ENCODE data around the gene OR1E2. TPM values are rescaled to one million over a fixed set of nuclear protein-coding genes. Genes with fewer than 3 reads are reported as not detected.
A peak's percentile ranks its signal among the peaks of the same experiment; 100 is the strongest.

The OR1E2 gene
- total RNA-seq, 4 donors from 2014 or later, result 1.0 TPM; not detected in 3

GRCh38 chr17:3389791-3390190 lies 43.9 kb downstream of the OR1E2 start:
- Histone ChIP-seq H3K9me3 (peaks cover 0 to 11% (median 0%) of the 10 kb centered on the region in 4 donors), H3K27ac (no peak overlapping the region), H3K27me3 (peaks cover 0 to 21% of the 10 kb centered on the region in 2 donors), H3K4me1 (no peaks in the 10 kb centered on the region), H3K4me3 (no peak overlapping the region), H3K36me3 (peaks cover 0 to 3% (median 0%) of the 10 kb centered on the region in 3 donors)
- 69 to 72% methylated on average over 4 of the region's 4 CpGs for WGBS, 2 donors
- DNase-seq (ENCODE audit: low spot score in 2 of 2), result no peak
- no peak for TF ChIP-seq POLR2A (IDR thresholded peaks at IDR 0.05)
- no peak for TF ChIP-seq EP300 (IDR thresholded peaks at IDR 0.05)
- no peak for TF ChIP-seq CTCF (IDR thresholded peaks at IDR 0.05)

DNA sequence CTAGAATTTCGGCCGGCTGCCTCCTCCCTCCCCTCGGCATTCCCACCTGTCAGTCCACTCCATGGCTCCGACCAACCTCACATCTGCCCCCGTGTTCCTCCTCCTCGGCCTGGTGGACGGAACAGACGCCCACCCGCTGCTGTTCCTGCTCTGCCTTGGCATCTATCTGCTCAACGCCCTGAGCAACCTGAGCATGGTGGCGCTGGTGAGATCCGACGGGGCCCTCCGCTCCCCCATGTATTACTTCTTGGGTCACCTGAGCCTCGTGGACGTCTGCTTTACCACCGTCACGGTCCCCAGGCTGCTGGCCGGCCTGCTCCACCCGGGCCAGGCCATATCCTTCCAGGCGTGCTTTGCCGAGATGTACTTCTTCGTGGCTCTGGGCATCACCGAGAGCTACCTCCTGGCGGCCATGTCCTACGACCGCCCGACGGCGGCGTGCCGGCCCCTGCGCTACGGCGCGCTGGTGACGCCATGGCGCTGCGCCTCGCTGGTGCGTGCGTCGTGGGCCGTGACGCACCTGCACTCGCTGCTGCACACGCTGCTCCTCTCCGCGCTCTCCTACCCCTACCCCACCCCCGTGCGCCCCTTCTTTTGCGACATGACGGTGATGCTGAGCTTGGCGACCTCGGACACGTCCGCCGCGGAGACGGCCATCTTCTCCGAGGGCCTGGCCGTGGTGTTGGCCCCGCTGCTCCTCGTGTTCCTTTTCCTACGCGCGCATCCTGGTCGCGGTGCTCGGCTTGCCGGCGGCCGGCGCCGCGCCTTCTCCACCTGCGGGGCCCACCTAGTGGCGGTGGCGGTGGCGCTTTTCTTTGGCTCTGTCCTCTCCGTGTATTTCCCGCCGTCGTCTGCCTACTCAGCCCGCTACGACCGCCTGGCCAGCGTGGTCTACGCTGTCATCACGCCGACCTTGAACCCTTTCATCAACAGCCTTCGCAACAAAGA lies 47.5 kb downstream of the OR1E2 start, which contains the start of gene OR3A2:
TSS of gene OR3A2 (minus strand) at position 440 of the 948 bp plus-strand sequence.
- H3K27me3 ChIP-seq, result peaks cover 0 to 21% of the 10 kb centered on the region in 2 donors
- peak within 1 kb of the TSS in 1 of 4 donors; percentile 32 for H3K4me3 ChIP-seq
- TF ChIP-seq POLR2A (IDR thresholded peaks at IDR 0.05), result no peak
- H3K9me3 ChIP-seq, result peaks cover 0 to 7% (median 0%) of the 10 kb centered on the region in 4 donors
- H3K36me3 ChIP-seq, result peaks cover 0 to 3% (median 0%) of the 10 kb centered on the region in 3 donors
- no peak for DNase-seq (ENCODE audit: low spot score in 2 of 2)
- no peak within 1 kb of the TSS for H3K27ac ChIP-seq
- no peaks in the 10 kb centered on the region for H3K4me1 ChIP-seq
- WGBS, 2 donors, result 33 to 35% methylated on average over 64 to 67 of the region's 92 CpGs

Other genes with a start within 250 kb of the OR1E2 start
- not detected for gene OR1A2, start 236.3 kb downstream of the OR1E2 start, total RNA-seq
- not detected for gene OR1A1, start 226.2 kb downstream of the OR1E2 start, total RNA-seq
- gene OR3A1, start 135.5 kb downstream of the OR1E2 start, total RNA-seq, result 1 to 10 TPM in 1 of 4 donors, under 1 TPM in 1, not detected in 2; 0.63 to 2.4 TPM
- gene OR3A2, start 47.5 kb downstream of the OR1E2 start, total RNA-seq, result 1 to 10 TPM in 1 of 4 donors, not detected in 3; 1.1 TPM
- not detected for gene OR1E1, start 35.4 kb downstream of the OR1E2 start, total RNA-seq
- not detected for gene OR3A3, start 22.5 kb downstream of the OR1E2 start, total RNA-seq
- 1 to 10 TPM in 2 of 4 donors, under 1 TPM in 2; 0.39 to 2.7 (median 1.2) TPM for gene SPATA22, start 38.0 kb upstream of the OR1E2 start, total RNA-seq
- 10 to 100 TPM in 3 of 4 donors, 1 to 10 TPM in 1; 7.8 to 19.2 (median 15.4) TPM for gene ASPA, start 42.2 kb upstream of the OR1E2 start, total RNA-seq
- gene TRPV3, start 124.0 kb upstream of the OR1E2 start, total RNA-seq, result 10 to 100 TPM in 1 of 4 donors, 1 to 10 TPM in 3; 4.2 to 21.4 (median 9.7) TPM
- 10 to 100 TPM; 11.3 to 31.5 (median 12.1) TPM for gene TRPV1, start 175.6 kb upstream of the OR1E2 start, total RNA-seq
- 10 to 100 TPM; 17.5 to 29.6 (median 22.5) TPM for gene SHPK, start 202.4 kb upstream of the OR1E2 start, total RNA-seq
- gene CTNS, start 202.9 kb upstream of the OR1E2 start, total RNA-seq, result 10 to 100 TPM; 42.9 to 62.1 (median 50.6) TPM
- gene TAX1BP3, start 234.7 kb upstream of the OR1E2 start, total RNA-seq, result 100 to 1,000 TPM; 183 to 303 (median 249) TPM
- gene EMC6, start 235.0 kb upstream of the OR1E2 start, total RNA-seq, result 10 to 100 TPM; 12.6 to 23.4 (median 18.9) TPM

All from tibial nerve (tissue), 4 donors.